Measurements from ENCODE around the gene ZNF394. TPM values are rescaled to one million over a fixed set of nuclear protein-coding genes. Genes with fewer than 3 reads are reported as not detected.

The ZNF394 gene
- total RNA-seq, 1 experiment from 2014 or later, result 24.2 TPM

GRCh38 chr7:99493823-99494222, 6.3 kb downstream of the ZNF394 start:
- no peak overlapping the region for H3K27ac Mint-ChIP-seq
- H3K36me3 Mint-ChIP-seq (ENCODE audit: insufficient read depth in 1 of 3, low read depth in 3 of 3), result peaks cover 52 to 57% (median 52%) of the 10 kb centered on the region in 3 experiments
- H3K23ac ChIP-seq (ENCODE audit: insufficient read length, low read depth, low read length), result no peak overlapping the region
- no peak overlapping the region for H2AFZ ChIP-seq (ENCODE audit: low read length)
- no peak overlapping the region for H2BK20ac ChIP-seq (ENCODE audit: low read depth, low read length, poor library complexity, severe bottlenecking)
- peaks cover 12% of the 10 kb centered on the region in 2 experiments for H3K4me1 Mint-ChIP-seq
- no peak overlapping the region for H2BK15ac ChIP-seq (ENCODE audit: low read depth, low read length)
- no peak overlapping the region for H2BK120ac ChIP-seq (ENCODE audit: low read depth, low read length, poor library complexity, severe bottlenecking)
- H3K4me3 Mint-ChIP-seq, result no peak overlapping the region
- no peak overlapping the region for H3K4me2 ChIP-seq (ENCODE audit: insufficient read depth, insufficient read length, low read length)
- H3K18ac ChIP-seq (ENCODE audit: insufficient read length, low read depth, low read length), result no peak overlapping the region
- no peak overlapping the region for H2BK5ac ChIP-seq (ENCODE audit: insufficient read length, low read length)
- H3K79me1 ChIP-seq (ENCODE audit: insufficient read depth, low read depth, low read length, poor library complexity, severe bottlenecking), result no peaks in the 10 kb centered on the region
- H3K23me2 ChIP-seq (ENCODE audit: insufficient read length, low read depth, low read length, poor library complexity, severe bottlenecking), result peaks cover 3% of the 10 kb centered on the region
- H4K5ac ChIP-seq (ENCODE audit: insufficient read length, low read depth, low read length), result no peak overlapping the region
- H3K14ac ChIP-seq (ENCODE audit: insufficient read depth, low read length), result no peak overlapping the region
- no peaks in the 10 kb centered on the region for H3K27me3 Mint-ChIP-seq (ENCODE audit: low read depth)
- no peak overlapping the region for H3T11ph ChIP-seq (ENCODE audit: low read length)
- H3K9ac ChIP-seq (ENCODE audit: extremely low read depth, insufficient read length, low read length), result no peak overlapping the region
- H2AK5ac ChIP-seq (ENCODE audit: insufficient read length, low read length), result no peak overlapping the region
- peaks cover 13% of the 10 kb centered on the region for H3K79me2 ChIP-seq (ENCODE audit: insufficient read depth, low read length)
- peaks cover 13% of the 10 kb centered on the region for H3K9me3 ChIP-seq (ENCODE audit: control insufficient read depth, low read depth, low read length)
- H2BK12ac ChIP-seq (ENCODE audit: insufficient read length, low read depth, low read length), result no peak overlapping the region
- H3K27me3 ChIP-seq (ENCODE audit: insufficient read depth, low read length), result no peaks in the 10 kb centered on the region
- no peak overlapping the region for H3K56ac ChIP-seq (ENCODE audit: insufficient read length, low read depth, low read length)
- H3K4me1 ChIP-seq (ENCODE audit: insufficient read depth, low read length), result peaks cover 4% of the 10 kb centered on the region; the same call in 1 of the 2 replicates
- DNase-seq, result no peak
- H3K9me3 Mint-ChIP-seq, result peaks cover 27 to 30% of the 10 kb centered on the region in 2 experiments
- no peak for TF ChIP-seq CTCF (conservative IDR thresholded peaks at IDR 0.05)
- H4K91ac ChIP-seq (ENCODE audit: insufficient read length, low read depth, low read length), result no peak overlapping the region
- no peak overlapping the region for H3K4ac ChIP-seq (ENCODE audit: low read depth, low read length)
- H4K20me1 ChIP-seq (ENCODE audit: control insufficient read depth, insufficient read depth, insufficient read length), result no peaks in the 10 kb centered on the region
- no peak overlapping the region for H4K8ac ChIP-seq (replicated peaks; ENCODE audit: insufficient read length, low read depth, low read length)
- no CpG with 5 or more reads among the region's 6 CpGs for whole genome bisulfite sequencing (ENCODE audit: extremely low coverage, insufficient read length, low lambda C conversion rate)
- H3K27ac ChIP-seq (ENCODE audit: insufficient read length, low read depth, low read length), result no peak overlapping the region

All from H9 (cell line).